K562 (cell line): ENCODE results near the gene MYL5. TPM values are rescaled to one million over a fixed set of nuclear protein-coding genes. Genes with fewer than 3 reads are reported as not detected.
A peak's percentile ranks its signal among the peaks of the same experiment; 100 is the strongest.

ENCODE experiments used
- ATAC-seq: fragments of 200-7000 bp; cut with Tn5 transposase; 3 replicates; pipeline ENCODE4 v1.9.1; 2020; ENCODE audit warnings: moderate library complexity
- BruUV-seq: library from RNA; stranded (reverse); fragments of 400-500 nt; replicated peaks from 2 replicates; lab custom pipeline; 2021; lab: Mats Ljungman, UMichigan
- CTCF ChIA-PET: fragments of 300-600 bp; formaldehyde crosslinking; extraction: SDS; loops from one replicate; lab custom pipeline; 2021; ENCODE audit warnings: low intra/inter-chr PET ratio; lab: Yijun Ruan, JAX
- POLR2A ChIA-PET: fragments of 300-600, 350-650 bp; sonication (Branson Sonifier 250); formaldehyde crosslinking; extraction: SDS; loops from one replicate; lab custom pipeline; 2021; ENCODE audit warnings: antibody characterized with exemption, inconsistent platforms; lab: Yijun Ruan, JAX
- DNase-seq, 4 experiments: peaks; one replicate each; pipeline versions ENCODE4 v3.0.0 to v3.0.0-alpha.2; 2011 to 2018; ENCODE audit warnings: low spot score in 3 of 4, mixed read lengths in 3 of 4; ENCODE audit errors: extremely low read depth in 1 of 4
- FAIRE-seq: peaks from 2 replicates; lab custom pipeline; 2011; peaks lifted over from hg19 to GRCh38; lab: Jason Lieb, UNC
- H2AFZ ChIP-seq: 2 replicates; pipeline ENCODE4 v1.6.0; 2011; ENCODE audit warnings: low read depth, low read length, control low read depth, inconsistent platforms
- H3K27ac ChIP-seq: fragments of 200-600 bp; 3 replicates; pipeline ENCODE4 v1.8.0; 2011; ENCODE audit warnings: low read depth, mild to moderate bottlenecking, control low read depth, inconsistent platforms, low read length, moderate library complexity, mixed read lengths; ENCODE audit errors: extremely low read depth
- H3K27me3 ChIP-seq, 2 experiments: fragments of 300-600 bp in 1 of 2; 2 replicates in 1 of 2; 3 replicates in 1 of 2; pipeline versions ENCODE4 v1.6.0 to v1.8.0; 2011; ENCODE audit warnings: inconsistent platforms in 2 of 2, low read length in 2 of 2, mild to moderate bottlenecking in 1 of 2, mixed read lengths in 1 of 2, moderate library complexity in 1 of 2; ENCODE audit not compliant: control insufficient read depth in 2 of 2, insufficient read depth in 2 of 2
- H3K36me3 ChIP-seq: fragments of 300-600 bp; 3 replicates; pipeline ENCODE4 v1.8.0; 2011; ENCODE audit warnings: mild to moderate bottlenecking, low read length, inconsistent platforms; ENCODE audit not compliant: control insufficient read depth, insufficient read depth
- H3K4me1 ChIP-seq, 2 experiments: fragments of 200-600 bp in 1 of 2; replicated peaks in 1 of 2; 2 replicates in 1 of 2; 3 replicates in 1 of 2; pipeline versions ENCODE4 v1.5.1 to v1.8.0; 2011; ENCODE audit warnings: inconsistent platforms in 2 of 2, low read length in 2 of 2, mild to moderate bottlenecking in 1 of 2, mixed read lengths in 1 of 2, moderate library complexity in 1 of 2; ENCODE audit not compliant: control insufficient read depth in 2 of 2, insufficient read depth in 2 of 2
- H3K4me2 ChIP-seq: 2 replicates; pipeline ENCODE4 v1.6.1; 2011; ENCODE audit warnings: low read length, control low read depth, inconsistent platforms, mixed read lengths; ENCODE audit not compliant: insufficient read depth
- H3K4me3 ChIP-seq: fragments of 200-600 bp; sonication (generic), shearing (Covaris generic); 2 replicates; pipeline ENCODE4 v1.5.1; 2016; ENCODE audit warnings: control low read depth, inconsistent platforms
- H3K79me2 ChIP-seq: fragments of 200-600 bp; 3 replicates; pipeline ENCODE4 v1.8.0; 2011; ENCODE audit warnings: low read length, inconsistent platforms; ENCODE audit not compliant: control insufficient read depth, insufficient read depth
- H3K9ac ChIP-seq, 2 experiments: 2 replicates each; pipeline versions ENCODE4 v1.6.0 to v1.6.1; 2011; ENCODE audit warnings: low read depth in 2 of 2, low read length in 2 of 2, control low read depth in 1 of 2, inconsistent platforms in 1 of 2, mild to moderate bottlenecking in 1 of 2, mixed read lengths in 1 of 2; ENCODE audit not compliant: insufficient read depth in 1 of 2
- H3K9me1 ChIP-seq: one replicate; pipeline ENCODE4 v1.6.0; 2011; ENCODE audit warnings: inconsistent platforms, mild to moderate bottlenecking, low read length, moderate library complexity; ENCODE audit not compliant: control insufficient read depth, insufficient read depth
- H3K9me3 ChIP-seq: replicated peaks from 2 replicates; pipeline ENCODE4 v1.5.1; 2011; ENCODE audit warnings: low read depth, low read length, inconsistent platforms; ENCODE audit not compliant: control insufficient read depth, insufficient read depth
- H4K20me1 ChIP-seq: replicated peaks from 2 replicates; pipeline ENCODE4 v1.6.1; 2011; ENCODE audit warnings: low read length, inconsistent platforms, mixed read lengths; ENCODE audit not compliant: control insufficient read depth, insufficient read depth
- L3MBTL2 ChIP-seq: fragments of 450-650 bp; IDR thresholded peaks from 2 replicates; pipeline ENCODE4 v1.6.1; 2016; ENCODE audit warnings: mild to moderate bottlenecking, moderate library complexity
- RAD21 ChIP-seq, 2 experiments: fragments of 250-450 bp in 1 of 2; fragments of 450-650 bp in 1 of 2; sonication (Bioruptor Pico) in 1 of 2; formaldehyde crosslinking in 1 of 2; IDR thresholded peaks in 1 of 2; conservative IDR thresholded peaks in 1 of 2; 2 replicates each; pipeline versions ENCODE4 v1.4.0 to v1.8.0; 2020 to 2022; ENCODE audit warnings: mild to moderate bottlenecking in 2 of 2, moderate library complexity in 1 of 2
- ZNF274 ChIP-seq: IDR thresholded peaks from 2 replicates; pipeline ENCODE4 v1.6.1; 2011; ENCODE audit warnings: low read depth, mild to moderate bottlenecking, low read length, moderate library complexity, borderline replicate concordance
- WGBS: fragments of 100-300 bp; shearing (Covaris generic); methylation state at CpG from one replicate; pipeline ENCODE4 v1.1.6; 2016; ENCODE audit warnings: low coverage, mixed read lengths; ENCODE audit not compliant: insufficient coverage; ENCODE audit errors: missing lambda C conversion rate; 5-methylcytosine and 5-hydroxymethylcytosine counted together
- in situ Hi-C: fragments of 300-500 bp; cut with MboI; formaldehyde crosslinking; loops from 4 replicates; pipeline ENCODE4 v1.15.0; 2018; ENCODE audit warnings: inconsistent platforms, mixed read lengths
- intact Hi-C: fragments of 100-400 bp; cut with micrococcal nuclease; formaldehyde crosslinking; loops from 2 replicates; pipeline ENCODE4 v1.14.2; 2022
- polyA plus RNA-seq, 8 experiments: library from polyadenylated mRNA; depleted of rRNA in 4 of 8; stranded (reverse) in 5 of 8; unstranded in 3 of 8; fragments of >200 nt; fragmentation: Nextera tagmentation in 2 of 8; fragmentation: Illumina TruSeq in 1 of 8; extraction: Ambion mirVana in 2 of 8; extraction: Trizol in 1 of 8; gene quantifications; 2 replicates each; pipeline versions ENCODE4 v1.2.1 to v1.2.3, GENCODE V29; 2011 to 2014; ENCODE audit warnings: inconsistent platforms in 1 of 8, missing spikeins in 1 of 8
- total RNA-seq, 7 experiments: library from RNA; depleted of rRNA in 6 of 7; stranded (reverse); fragments of >200 nt in 6 of 7; fragmentation: Illumina TruSeq in 2 of 7; extraction: Trizol in 2 of 7; gene quantifications; 2 replicates each; pipeline versions ENCODE4 v1.2.1 to v1.2.3, GENCODE V29; 2011 to 2021; ENCODE audit warnings: low replicate concordance in 1 of 7
- TF ChIP-seq, protein P1 (sequence below): fragments of 450-650 bp; IDR thresholded peaks from 2 replicates; pipeline ENCODE4 v1.6.1; 2016; ENCODE audit warnings: mild to moderate bottlenecking, moderate library complexity

Gene MYL5
- total and polyA plus RNA-seq, 9 of the 15 experiments (the other 6 are each of a cell fraction or from before 2014, with no cell fraction given) = 1.4 to 10.0 (median 4.1) TPM

DNA sequence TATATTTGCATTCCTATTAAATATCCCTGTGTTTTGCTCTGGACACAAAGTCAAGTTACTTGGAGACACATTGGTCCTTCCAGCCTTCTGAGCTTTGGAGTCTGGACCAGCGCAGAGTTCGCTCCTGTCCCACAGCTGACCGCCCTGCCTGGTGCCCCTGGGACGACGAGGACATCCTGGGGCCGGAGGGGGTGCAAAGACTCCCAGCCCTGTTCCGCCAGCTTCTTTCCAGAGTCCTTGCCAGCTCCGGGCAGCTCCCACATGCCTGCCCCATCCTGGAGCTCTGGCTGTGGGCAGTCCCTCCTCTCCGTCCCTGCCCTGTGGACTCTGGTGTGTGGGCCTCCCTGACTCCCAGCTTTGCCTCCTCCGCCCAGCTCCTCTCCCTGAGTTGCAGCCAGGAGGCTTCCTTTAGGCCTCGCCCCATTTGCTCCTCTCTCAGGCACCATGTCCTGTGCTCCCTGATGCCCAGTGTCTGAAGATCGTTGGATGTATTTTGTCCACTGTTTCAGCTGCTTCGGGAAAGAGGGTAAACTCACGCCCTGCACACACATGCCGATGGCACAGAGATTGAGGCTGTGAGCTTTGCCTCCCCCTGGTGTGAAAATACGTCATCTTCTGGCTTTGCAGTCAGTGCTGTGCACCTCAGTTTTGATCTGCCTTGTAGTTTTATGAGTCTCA is 26.4 kb downstream of the MYL5 start:
- BruUV-seq = no TSS peak
- DNase-seq (no peak), FAIRE-seq (no peak), ATAC-seq (no peak)
- Histone ChIP-seq H3K4me3 (no peak overlapping the region), H3K36me3 (no peaks in the 10 kb centered on the region), H3K9ac (peak overlapping the region in 1 of 2 experiments; percentile 75; a peak in 1 of 4 replicates), H3K9me1 (peaks cover 4% of the 10 kb centered on the region), H4K20me1 (no peaks in the 10 kb centered on the region), H3K27me3 (no peaks in the 10 kb centered on the region), H3K79me2 (peaks cover 1% of the 10 kb centered on the region), H3K4me2 (no peak overlapping the region), H3K9me3 (no peaks in the 10 kb centered on the region), H2AFZ (no peak overlapping the region), H3K4me1 (peaks cover 29 to 58% of the 10 kb centered on the region in 2 experiments; a peak in 4 of 5 replicates), H3K27ac (no peak overlapping the region)
- in situ Hi-C loops (no loop called here), intact Hi-C loops (no loop called here)
- 78% methylated on average over 16 of the region's 16 CpGs for WGBS
- ChIA-PET POLR2A (interaction anchor here (1.5 to 2.4 kb wide), 2 partner anchors 10 to 11 kb away, joined by 4 to 7 read pairs; no protein-coding TSS in a partner anchor), CTCF (no interaction called here)
- 0 out of 2 replicates have a peak, but pooled peaks have one; percentile 22 for TF ChIP-seq L3MBTL2
- TF ChIP-seq RAD21 (CRISPR knock-in tag; conservative IDR thresholded peaks at IDR 0.05 in 1 of 2, IDR thresholded peaks at IDR 0.05 in 1 of 2) = peak in 1 of 2 experiments; percentile 43; a peak in 2 of 4 replicates
- TF ChIP-seq ZNF274 = no peak
- TF ChIP-seq, protein P1, sequence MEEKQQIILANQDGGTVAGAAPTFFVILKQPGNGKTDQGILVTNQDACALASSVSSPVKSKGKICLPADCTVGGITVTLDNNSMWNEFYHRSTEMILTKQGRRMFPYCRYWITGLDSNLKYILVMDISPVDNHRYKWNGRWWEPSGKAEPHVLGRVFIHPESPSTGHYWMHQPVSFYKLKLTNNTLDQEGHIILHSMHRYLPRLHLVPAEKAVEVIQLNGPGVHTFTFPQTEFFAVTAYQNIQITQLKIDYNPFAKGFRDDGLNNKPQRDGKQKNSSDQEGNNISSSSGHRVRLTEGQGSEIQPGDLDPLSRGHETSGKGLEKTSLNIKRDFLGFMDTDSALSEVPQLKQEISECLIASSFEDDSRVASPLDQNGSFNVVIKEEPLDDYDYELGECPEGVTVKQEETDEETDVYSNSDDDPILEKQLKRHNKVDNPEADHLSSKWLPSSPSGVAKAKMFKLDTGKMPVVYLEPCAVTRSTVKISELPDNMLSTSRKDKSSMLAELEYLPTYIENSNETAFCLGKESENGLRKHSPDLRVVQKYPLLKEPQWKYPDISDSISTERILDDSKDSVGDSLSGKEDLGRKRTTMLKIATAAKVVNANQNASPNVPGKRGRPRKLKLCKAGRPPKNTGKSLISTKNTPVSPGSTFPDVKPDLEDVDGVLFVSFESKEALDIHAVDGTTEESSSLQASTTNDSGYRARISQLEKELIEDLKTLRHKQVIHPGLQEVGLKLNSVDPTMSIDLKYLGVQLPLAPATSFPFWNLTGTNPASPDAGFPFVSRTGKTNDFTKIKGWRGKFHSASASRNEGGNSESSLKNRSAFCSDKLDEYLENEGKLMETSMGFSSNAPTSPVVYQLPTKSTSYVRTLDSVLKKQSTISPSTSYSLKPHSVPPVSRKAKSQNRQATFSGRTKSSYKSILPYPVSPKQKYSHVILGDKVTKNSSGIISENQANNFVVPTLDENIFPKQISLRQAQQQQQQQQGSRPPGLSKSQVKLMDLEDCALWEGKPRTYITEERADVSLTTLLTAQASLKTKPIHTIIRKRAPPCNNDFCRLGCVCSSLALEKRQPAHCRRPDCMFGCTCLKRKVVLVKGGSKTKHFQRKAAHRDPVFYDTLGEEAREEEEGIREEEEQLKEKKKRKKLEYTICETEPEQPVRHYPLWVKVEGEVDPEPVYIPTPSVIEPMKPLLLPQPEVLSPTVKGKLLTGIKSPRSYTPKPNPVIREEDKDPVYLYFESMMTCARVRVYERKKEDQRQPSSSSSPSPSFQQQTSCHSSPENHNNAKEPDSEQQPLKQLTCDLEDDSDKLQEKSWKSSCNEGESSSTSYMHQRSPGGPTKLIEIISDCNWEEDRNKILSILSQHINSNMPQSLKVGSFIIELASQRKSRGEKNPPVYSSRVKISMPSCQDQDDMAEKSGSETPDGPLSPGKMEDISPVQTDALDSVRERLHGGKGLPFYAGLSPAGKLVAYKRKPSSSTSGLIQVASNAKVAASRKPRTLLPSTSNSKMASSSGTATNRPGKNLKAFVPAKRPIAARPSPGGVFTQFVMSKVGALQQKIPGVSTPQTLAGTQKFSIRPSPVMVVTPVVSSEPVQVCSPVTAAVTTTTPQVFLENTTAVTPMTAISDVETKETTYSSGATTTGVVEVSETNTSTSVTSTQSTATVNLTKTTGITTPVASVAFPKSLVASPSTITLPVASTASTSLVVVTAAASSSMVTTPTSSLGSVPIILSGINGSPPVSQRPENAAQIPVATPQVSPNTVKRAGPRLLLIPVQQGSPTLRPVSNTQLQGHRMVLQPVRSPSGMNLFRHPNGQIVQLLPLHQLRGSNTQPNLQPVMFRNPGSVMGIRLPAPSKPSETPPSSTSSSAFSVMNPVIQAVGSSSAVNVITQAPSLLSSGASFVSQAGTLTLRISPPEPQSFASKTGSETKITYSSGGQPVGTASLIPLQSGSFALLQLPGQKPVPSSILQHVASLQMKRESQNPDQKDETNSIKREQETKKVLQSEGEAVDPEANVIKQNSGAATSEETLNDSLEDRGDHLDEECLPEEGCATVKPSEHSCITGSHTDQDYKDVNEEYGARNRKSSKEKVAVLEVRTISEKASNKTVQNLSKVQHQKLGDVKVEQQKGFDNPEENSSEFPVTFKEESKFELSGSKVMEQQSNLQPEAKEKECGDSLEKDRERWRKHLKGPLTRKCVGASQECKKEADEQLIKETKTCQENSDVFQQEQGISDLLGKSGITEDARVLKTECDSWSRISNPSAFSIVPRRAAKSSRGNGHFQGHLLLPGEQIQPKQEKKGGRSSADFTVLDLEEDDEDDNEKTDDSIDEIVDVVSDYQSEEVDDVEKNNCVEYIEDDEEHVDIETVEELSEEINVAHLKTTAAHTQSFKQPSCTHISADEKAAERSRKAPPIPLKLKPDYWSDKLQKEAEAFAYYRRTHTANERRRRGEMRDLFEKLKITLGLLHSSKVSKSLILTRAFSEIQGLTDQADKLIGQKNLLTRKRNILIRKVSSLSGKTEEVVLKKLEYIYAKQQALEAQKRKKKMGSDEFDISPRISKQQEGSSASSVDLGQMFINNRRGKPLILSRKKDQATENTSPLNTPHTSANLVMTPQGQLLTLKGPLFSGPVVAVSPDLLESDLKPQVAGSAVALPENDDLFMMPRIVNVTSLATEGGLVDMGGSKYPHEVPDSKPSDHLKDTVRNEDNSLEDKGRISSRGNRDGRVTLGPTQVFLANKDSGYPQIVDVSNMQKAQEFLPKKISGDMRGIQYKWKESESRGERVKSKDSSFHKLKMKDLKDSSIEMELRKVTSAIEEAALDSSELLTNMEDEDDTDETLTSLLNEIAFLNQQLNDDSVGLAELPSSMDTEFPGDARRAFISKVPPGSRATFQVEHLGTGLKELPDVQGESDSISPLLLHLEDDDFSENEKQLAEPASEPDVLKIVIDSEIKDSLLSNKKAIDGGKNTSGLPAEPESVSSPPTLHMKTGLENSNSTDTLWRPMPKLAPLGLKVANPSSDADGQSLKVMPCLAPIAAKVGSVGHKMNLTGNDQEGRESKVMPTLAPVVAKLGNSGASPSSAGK = 0 out of 2 replicates have a peak, but pooled peaks have one; percentile 27
